ENCODE data around the gene DEPDC1B. TPM values are rescaled to one million over a fixed set of nuclear protein-coding genes. Genes with fewer than 3 reads are reported as not detected.
"Not testable (repeated sequence)": the region's sequence is repeated elsewhere in the genome, so short reads cannot be mapped to it uniquely, and the experiment has no call there.

The DEPDC1B gene
- total and polyA plus RNA-seq, 2 experiments from 2014 or later = 2.5 to 3.0 TPM

- no peaks in the 10 kb centered on the region for H4K20me1 ChIP-seq (ENCODE audit: insufficient read depth)
- H3F3A ChIP-seq (ENCODE audit: insufficient read depth) = no peaks in the 10 kb centered on the region
- no peak for DNase-seq
- in situ Hi-C loops (cut with MboI) = no loop called here
- H3K27me3 ChIP-seq (replicated peaks; ENCODE audit: insufficient read depth) = 0 out of 2 replicates have a peak, but pooled peaks cover 5% of the 10 kb centered on the region
- H2AFZ ChIP-seq = no peak overlapping the region
- H3K9me3 ChIP-seq (ENCODE audit: low read depth) = no peaks in the 10 kb centered on the region
- no peaks in the 10 kb centered on the region for H3K36me3 ChIP-seq (ENCODE audit: low read depth)
- H3K27ac ChIP-seq = no peak overlapping the region
- H3K9ac ChIP-seq = no peak overlapping the region
- no peaks in the 10 kb centered on the region for H3K4me1 ChIP-seq (ENCODE audit: insufficient read depth)
- TF ChIP-seq EZH2phosphoT487 (IDR thresholded peaks at IDR 0.05; ENCODE audit: insufficient read depth, low read depth) (no peak), EZH2 (IDR thresholded peaks at IDR 0.05; ENCODE audit: insufficient read depth, poor library complexity, severe bottlenecking) (no peak)
- no peak overlapping the region for H3K4me3 ChIP-seq
- H3K9me2 ChIP-seq (ENCODE audit: insufficient read depth) = no peaks in the 10 kb centered on the region
- no peak overlapping the region for H3K4me2 ChIP-seq (ENCODE audit: unreplicated experiment)
- whole genome bisulfite sequencing, 2 experiments (ENCODE audit: low coverage in 1 of 2, low lambda C conversion rate in 2 of 2, missing lambda C conversion rate in 2 of 2) = 55 to 63% methylated on average over 5 of the region's 5 CpGs
- no peaks in the 10 kb centered on the region for H3K79me2 ChIP-seq (ENCODE audit: insufficient read depth)
These were observed 13.0 kb upstream of the DEPDC1B start for GRCh38 chr5:60712950-60713349.

GRCh38 chr5:60711892-60712291, 11.9 kb upstream of the DEPDC1B start:
- H3K27ac ChIP-seq; H3K4me1 ChIP-seq (ENCODE audit: insufficient read depth); H3K36me3 ChIP-seq (ENCODE audit: low read depth); H3K4me3 ChIP-seq; H3K27me3 ChIP-seq (replicated peaks; ENCODE audit: insufficient read depth); in situ Hi-C loops (cut with MboI); H3K4me2 ChIP-seq (ENCODE audit: unreplicated experiment); H3K79me2 ChIP-seq (ENCODE audit: insufficient read depth); H4K20me1 ChIP-seq (ENCODE audit: insufficient read depth); H3F3A ChIP-seq (ENCODE audit: insufficient read depth); DNase-seq; H2AFZ ChIP-seq; H3K9me3 ChIP-seq (ENCODE audit: low read depth); H3K9ac ChIP-seq; H3K9me2 ChIP-seq (ENCODE audit: insufficient read depth): not testable (repeated sequence)
- 9 to 19% methylated on average over 3 of the region's 3 CpGs for WGBS, 2 experiments (ENCODE audit: low coverage in 1 of 2, low lambda C conversion rate in 2 of 2, missing lambda C conversion rate in 2 of 2)

GRCh38 chr5:60710362-60710761, 10.4 kb upstream of the DEPDC1B start:
- Histone ChIP-seq H2AFZ (no peak overlapping the region), H3K9me2 (ENCODE audit: insufficient read depth) (no peaks in the 10 kb centered on the region), H3K4me2 (ENCODE audit: unreplicated experiment) (no peak overlapping the region), H3K27ac (no peak overlapping the region), H3K9ac (no peak overlapping the region), H3K4me3 (no peak overlapping the region), H3K36me3 (ENCODE audit: low read depth) (no peaks in the 10 kb centered on the region), H4K20me1 (ENCODE audit: insufficient read depth) (no peaks in the 10 kb centered on the region), H3K4me1 (ENCODE audit: insufficient read depth) (no peaks in the 10 kb centered on the region), H3K79me2 (ENCODE audit: insufficient read depth) (no peaks in the 10 kb centered on the region), H3F3A (ENCODE audit: insufficient read depth) (no peaks in the 10 kb centered on the region), H3K27me3 (replicated peaks; ENCODE audit: insufficient read depth) (0 out of 2 replicates have a peak, but pooled peaks cover 5% of the 10 kb centered on the region), H3K9me3 (ENCODE audit: low read depth) (no peaks in the 10 kb centered on the region)
- DNase-seq = no peak
- in situ Hi-C loops (cut with MboI) = no loop called here
- 37% methylated on average over 3 of the region's 3 CpGs for WGBS, 2 experiments (ENCODE audit: low coverage in 1 of 2, low lambda C conversion rate in 2 of 2, missing lambda C conversion rate in 2 of 2)
- TF ChIP-seq EZH2 (IDR thresholded peaks at IDR 0.05; ENCODE audit: insufficient read depth, poor library complexity, severe bottlenecking) = no peak

GRCh38 chr5:60705144-60705543, 5.2 kb upstream of the DEPDC1B start:
- in situ Hi-C loops (cut with MboI) = no loop called here
- no peak overlapping the region for H3K27ac ChIP-seq
- H3K9me3 ChIP-seq (ENCODE audit: low read depth) = no peaks in the 10 kb centered on the region
- no peaks in the 10 kb centered on the region for H4K20me1 ChIP-seq (ENCODE audit: insufficient read depth)
- no peak overlapping the region for H3K4me3 ChIP-seq
- H3K9me2 ChIP-seq (ENCODE audit: insufficient read depth) = no peaks in the 10 kb centered on the region
- H3K27me3 ChIP-seq (replicated peaks; ENCODE audit: insufficient read depth) = no peaks in the 10 kb centered on the region
- TF ChIP-seq EZH2phosphoT487 (IDR thresholded peaks at IDR 0.05; ENCODE audit: insufficient read depth, low read depth) (no peak), EZH2 (IDR thresholded peaks at IDR 0.05; ENCODE audit: insufficient read depth, poor library complexity, severe bottlenecking) (no peak)
- no peaks in the 10 kb centered on the region for H3K4me1 ChIP-seq (ENCODE audit: insufficient read depth)
- no peaks in the 10 kb centered on the region for H3F3A ChIP-seq (ENCODE audit: insufficient read depth)
- H3K79me2 ChIP-seq (ENCODE audit: insufficient read depth) = no peaks in the 10 kb centered on the region
- H3K9ac ChIP-seq = no peak overlapping the region
- no peak for DNase-seq
- H2AFZ ChIP-seq = no peak overlapping the region
- no peaks in the 10 kb centered on the region for H3K36me3 ChIP-seq (ENCODE audit: low read depth)
- H3K4me2 ChIP-seq (ENCODE audit: unreplicated experiment) = no peak overlapping the region

- H3K4me1 ChIP-seq (ENCODE audit: insufficient read depth) = no peaks in the 10 kb centered on the region
- H4K20me1 ChIP-seq (ENCODE audit: insufficient read depth) = no peaks in the 10 kb centered on the region
- 55 to 64% methylated on average over 2 of the region's 2 CpGs for WGBS, 2 experiments (ENCODE audit: low coverage in 1 of 2, low lambda C conversion rate in 2 of 2, missing lambda C conversion rate in 2 of 2)
- H3K9ac ChIP-seq = no peak overlapping the region
- H2AFZ ChIP-seq = no peak overlapping the region
- H3K9me3 ChIP-seq (ENCODE audit: low read depth) = no peaks in the 10 kb centered on the region
- H3K79me2 ChIP-seq (ENCODE audit: insufficient read depth) = no peaks in the 10 kb centered on the region
- no peak overlapping the region for H3K4me3 ChIP-seq
- TF ChIP-seq EZH2phosphoT487 (IDR thresholded peaks at IDR 0.05; ENCODE audit: insufficient read depth, low read depth) = no peak
- TF ChIP-seq EZH2 (IDR thresholded peaks at IDR 0.05; ENCODE audit: insufficient read depth, poor library complexity, severe bottlenecking) = no peak
- H3K9me2 ChIP-seq (ENCODE audit: insufficient read depth) = no peaks in the 10 kb centered on the region
- no peaks in the 10 kb centered on the region for H3K27me3 ChIP-seq (replicated peaks; ENCODE audit: insufficient read depth)
- no peak for DNase-seq
- no peaks in the 10 kb centered on the region for H3K36me3 ChIP-seq (ENCODE audit: low read depth)
- H3K27ac ChIP-seq = no peak overlapping the region
- H3K4me2 ChIP-seq (ENCODE audit: unreplicated experiment) = no peak overlapping the region
- H3F3A ChIP-seq (ENCODE audit: insufficient read depth) = peaks cover 6% of the 10 kb centered on the region
- in situ Hi-C loops (cut with MboI) = no loop called here
These were observed 4.0 kb upstream of the DEPDC1B start for GRCh38 chr5:60703944-60704343.
